Mesodermal cell (in vitro differentiated cells): ENCODE data around the gene DDX17.
"Not testable (repeated sequence)": the region's sequence is repeated elsewhere in the genome, so short reads cannot be mapped to it uniquely, and the experiment has no call there.

Experiments
- H3K27ac ChIP-seq: 2 replicates; pipeline ENCODE4 v1.7.0; 2013; ENCODE audit warnings: mild to moderate bottlenecking, low read depth, low read length, moderate library complexity; ENCODE audit not compliant: severe bottlenecking
- H3K36me3 ChIP-seq: 2 replicates; pipeline ENCODE4 v1.7.1; 2013; ENCODE audit warnings: mild to moderate bottlenecking, low read length, moderate library complexity; ENCODE audit not compliant: control insufficient read depth, insufficient read depth
- H3K4me1 ChIP-seq: one replicate; pipeline ENCODE4 v1.7.1; 2013; ENCODE audit warnings: mild to moderate bottlenecking, low read length; ENCODE audit not compliant: insufficient read depth, control insufficient read depth, poor library complexity, severe bottlenecking
- H3K4me3 ChIP-seq: 2 replicates; pipeline ENCODE4 v1.7.0; 2013; ENCODE audit warnings: low read length, control low read depth, mild to moderate bottlenecking; ENCODE audit not compliant: insufficient read depth, poor library complexity, severe bottlenecking; ENCODE audit errors: extremely low read depth
- H3K9me3 ChIP-seq: 2 replicates; pipeline ENCODE4 v1.7.1; 2013; ENCODE audit warnings: mild to moderate bottlenecking, low read length, moderate library complexity; ENCODE audit not compliant: control insufficient read depth
- WGBS, 2 experiments: methylation state at CpG; one replicate each; pipeline ENCODE4 v1.1.5; 2013; ENCODE audit warnings: missing lambda C conversion rate in 2 of 2; ENCODE audit not compliant: insufficient coverage in 2 of 2; 5-methylcytosine and 5-hydroxymethylcytosine counted together

The DDX17 gene

GRCh38 chr22:38479096-38479837, 26.8 kb downstream of the DDX17 start:
- no peaks in the 10 kb centered on the region for H3K9me3 ChIP-seq
- 71 to 91% methylated on average over 1 to 4 of the region's 7 CpGs for WGBS, 2 experiments
- H3K27ac ChIP-seq, result peak overlapping the region; percentile 17
- peaks cover 50% of the 10 kb centered on the region for H3K36me3 ChIP-seq
- H3K4me1 ChIP-seq, result peaks cover 2% of the 10 kb centered on the region
- no peak overlapping the region for H3K4me3 ChIP-seq

- Histone ChIP-seq H3K4me1 (peaks cover 2% of the 10 kb centered on the region), H3K4me3 (no peak overlapping the region), H3K36me3 (peaks cover 33% of the 10 kb centered on the region), H3K9me3 (no peaks in the 10 kb centered on the region), H3K27ac (no peak overlapping the region)
- WGBS, 2 experiments, result 83% methylated on average over 1 of the region's 1 CpG; no CpG with 5 or more reads in 1 of the 2 experiments
Observed at GRCh38 chr22:38477585-38477984, 28.5 kb downstream of the DDX17 start.

GRCh38 chr22:38474003-38474607, 32.0 kb downstream of the DDX17 start:
- Histone ChIP-seq H3K27ac (no peak overlapping the region), H3K36me3 (peaks cover 7% of the 10 kb centered on the region), H3K4me1 (no peaks in the 10 kb centered on the region), H3K9me3 (no peaks in the 10 kb centered on the region), H3K4me3 (no peak overlapping the region)
- 74 to 89% methylated on average over 7 to 8 of the region's 10 CpGs for WGBS, 2 experiments

- WGBS, 2 experiments, result 82 to 84% methylated on average over 9 to 11 of the region's 11 CpGs
- no peak overlapping the region for H3K4me3 ChIP-seq
Observed at GRCh38 chr22:38471237-38471636, 34.9 kb downstream of the DDX17 start.

GRCh38 chr22:38470179-38470578, 35.9 kb downstream of the DDX17 start:
- H3K9me3 ChIP-seq, H3K4me3 ChIP-seq, H3K27ac ChIP-seq, H3K36me3 ChIP-seq, H3K4me1 ChIP-seq: not testable (repeated sequence)
- 96% methylated on average over 10 of the region's 10 CpGs for WGBS, 2 experiments

More at GRCh38 chr22:38471237-38471636, 34.9 kb downstream of the DDX17 start:
- Histone ChIP-seq H3K27ac (no peak overlapping the region), H3K4me1 (no peaks in the 10 kb centered on the region), H3K9me3 (no peaks in the 10 kb centered on the region), H3K36me3 (no peaks in the 10 kb centered on the region)

GRCh38 chr22:38469306-38469781, 36.8 kb downstream of the DDX17 start:
- Histone ChIP-seq H3K36me3 (no peaks in the 10 kb centered on the region), H3K27ac (no peak overlapping the region), H3K9me3 (no peaks in the 10 kb centered on the region), H3K4me1 (peaks cover under 1% of the 10 kb centered on the region), H3K4me3 (no peak overlapping the region)
- WGBS, 2 experiments, result 94 to 98% methylated on average over 4 to 5 of the region's 6 CpGs

GRCh38 chr22:38468443-38469305, 37.4 kb downstream of the DDX17 start:
- peaks cover 5% of the 10 kb centered on the region for H3K4me1 ChIP-seq
- no peaks in the 10 kb centered on the region for H3K36me3 ChIP-seq
- peak overlapping the region; percentile 59 for H3K4me3 ChIP-seq
- WGBS, 2 experiments, result 83 to 85% methylated on average over 16 to 23 of the region's 28 CpGs
- H3K9me3 ChIP-seq, result no peaks in the 10 kb centered on the region
- peak overlapping the region; percentile 33 for H3K27ac ChIP-seq

GRCh38 chr22:38467904-38468442, 38.1 kb downstream of the DDX17 start, which contains the start of gene KDELR3:
KDELR3 (plus strand) TSS chr22:38468096; CDS start chr22:38468234, 138 bp downstream.
- H3K4me3 ChIP-seq, result peak within 1 kb of the TSS; percentile 59

GRCh38 chr22:38467438-38467903, 38.6 kb downstream of the DDX17 start:
- peaks cover 8% of the 10 kb centered on the region for H3K4me1 ChIP-seq
- no peaks in the 10 kb centered on the region for H3K36me3 ChIP-seq
- no peaks in the 10 kb centered on the region for H3K9me3 ChIP-seq
- H3K27ac ChIP-seq, result peak overlapping the region; percentile 41
- H3K4me3 ChIP-seq, result peak overlapping the region; percentile 59
- WGBS, 2 experiments, result 14 to 28% methylated on average over 12 to 13 of the region's 20 CpGs

More at GRCh38 chr22:38467904-38468442, 38.1 kb downstream of the DDX17 start, which contains the start of gene KDELR3:
- H3K36me3 ChIP-seq, result no peaks in the 10 kb centered on the region
- H3K9me3 ChIP-seq, result no peaks in the 10 kb centered on the region
- H3K27ac ChIP-seq, result peak within 1 kb of the TSS; percentile 41
- 1 to 3% methylated on average over 36 to 42 of the region's 53 CpGs for WGBS, 2 experiments
- peaks cover 7% of the 10 kb centered on the region for H3K4me1 ChIP-seq
